ENCODE data around the gene ENAH. TPM values are rescaled to one million over a fixed set of nuclear protein-coding genes. Genes with fewer than 3 reads are reported as not detected.

Gene ENAH
- total and polyA plus RNA-seq, 9 of the 15 experiments (the other 6 are each of a cell fraction or from before 2014, with no cell fraction given): 0.03 to 1.2 (median 0.15) TPM

- TF ChIP-seq ZNF707 (CRISPR knock-in tag; conservative IDR thresholded peaks at IDR 0.05): no peak
- H3K27ac ChIP-seq (ENCODE audit: extremely low read depth, low read depth, low read length): no peak overlapping the region
- H3K79me2 ChIP-seq (ENCODE audit: control insufficient read depth, insufficient read depth, low read length): no peaks in the 10 kb centered on the region
- ChIA-PET CTCF (ENCODE audit: low intra/inter-chr PET ratio) (no interaction called here), POLR2A (interaction anchor here (0.6 kb wide), 1 partner anchor 104 kb away, joined by 4 read pairs; no protein-coding TSS in a partner anchor)
- no peak overlapping the region; a peak in 1 of 4 replicates for H3K9ac ChIP-seq (ENCODE audit: insufficient read depth in 1 of 2, low read depth in 2 of 2, low read length in 2 of 2)
- DNase-seq (ENCODE audit: extremely low read depth in 1 of 4, low spot score in 3 of 4): no peak
- H3K4me3 ChIP-seq: no peak overlapping the region
- no peaks in the 10 kb centered on the region for H3K9me1 ChIP-seq (ENCODE audit: control insufficient read depth, insufficient read depth, low read length)
- no peaks in the 10 kb centered on the region for H4K20me1 ChIP-seq (replicated peaks; ENCODE audit: control insufficient read depth, insufficient read depth, low read length)
- H3K4me1 ChIP-seq (replicated peaks in 1 of 2; ENCODE audit: control insufficient read depth in 2 of 2, insufficient read depth in 2 of 2, low read length in 2 of 2): peaks cover 16 to 17% of the 10 kb centered on the region in 2 experiments
- in situ Hi-C loops (cut with MboI) (no loop called here), intact Hi-C loops (cut with micrococcal nuclease) (loop anchor here (5.0 kb wide), 1 partner anchor 858 kb away; the partner anchor contains the start of gene LIN9)
- no peaks in the 10 kb centered on the region for H3K36me3 ChIP-seq (ENCODE audit: control insufficient read depth, insufficient read depth, low read length)
- no peaks in the 10 kb centered on the region for H3K9me3 ChIP-seq (replicated peaks; ENCODE audit: control insufficient read depth, insufficient read depth, low read depth, low read length)
- no peak for FAIRE-seq
- no peak overlapping the region for H3K4me2 ChIP-seq (ENCODE audit: insufficient read depth, low read length)
- no peak overlapping the region for H2AFZ ChIP-seq (ENCODE audit: low read depth, low read length)
- no peak for ATAC-seq
- no peaks in the 10 kb centered on the region for H3K27me3 ChIP-seq (ENCODE audit: control insufficient read depth in 2 of 2, insufficient read depth in 2 of 2, low read length in 2 of 2)
- 74% methylated on average over 9 of the region's 9 CpGs for WGBS (ENCODE audit: insufficient coverage, low coverage, missing lambda C conversion rate)
- BruUV-seq (replicated peaks): no TSS peak
Measured at GRCh38 chr1:225449261-225449660, 203.7 kb downstream of the ENAH start.

- Histone ChIP-seq H3K4me3 (no peak overlapping the region), H3K4me2 (ENCODE audit: insufficient read depth, low read length) (no peak overlapping the region), H3K27me3 (ENCODE audit: control insufficient read depth in 2 of 2, insufficient read depth in 2 of 2, low read length in 2 of 2) (no peaks in the 10 kb centered on the region), H3K27ac (ENCODE audit: extremely low read depth, low read depth, low read length) (no peak overlapping the region), H3K9me1 (ENCODE audit: control insufficient read depth, insufficient read depth, low read length) (no peaks in the 10 kb centered on the region), H3K9ac (ENCODE audit: insufficient read depth in 1 of 2, low read depth in 2 of 2, low read length in 2 of 2) (peak overlapping the region in 1 of 2 experiments; percentile 30; a peak in 1 of 4 replicates), H4K20me1 (replicated peaks; ENCODE audit: control insufficient read depth, insufficient read depth, low read length) (no peaks in the 10 kb centered on the region), H3K36me3 (ENCODE audit: control insufficient read depth, insufficient read depth, low read length) (no peaks in the 10 kb centered on the region), H3K4me1 (replicated peaks in 1 of 2; ENCODE audit: control insufficient read depth in 2 of 2, insufficient read depth in 2 of 2, low read length in 2 of 2) (peaks cover 21 to 23% of the 10 kb centered on the region in 2 experiments), H3K9me3 (replicated peaks; ENCODE audit: control insufficient read depth, insufficient read depth, low read depth, low read length) (no peaks in the 10 kb centered on the region), H2AFZ (ENCODE audit: low read depth, low read length) (0 out of 2 replicates have a peak overlapping the region, but pooled peaks have one; percentile 11), H3K79me2 (ENCODE audit: control insufficient read depth, insufficient read depth, low read length) (no peaks in the 10 kb centered on the region)
- CTCF ChIA-PET (ENCODE audit: low intra/inter-chr PET ratio): no interaction called here
- POLR2A ChIA-PET: interaction anchor here (0.6 to 1.2 kb wide), 3 partner anchors 21 to 105 kb away, joined by 3 to 4 read pairs (median 3); no protein-coding TSS in a partner anchor
- intact Hi-C loops (cut with micrococcal nuclease) (loop anchor here (5.0 kb wide), 1 partner anchor 859 kb away; the partner anchor contains the start of gene LIN9), in situ Hi-C loops (cut with MboI) (no loop called here)
- WGBS (ENCODE audit: insufficient coverage, low coverage, missing lambda C conversion rate): 53% methylated on average over 9 of the region's 9 CpGs
- FAIRE-seq (no peak), ATAC-seq (no peak), DNase-seq (ENCODE audit: extremely low read depth in 1 of 4, low spot score in 3 of 4) (no peak)
- no peak for TF ChIP-seq TAF15 (IDR thresholded peaks at IDR 0.05; ENCODE audit: low read depth, low read length)
- TF ChIP-seq TAF7 (tag; IDR thresholded peaks at IDR 0.05): no peak
- TF ChIP-seq TCFL5 (CRISPR knock-in tag; conservative IDR thresholded peaks at IDR 0.05): no peak
- no peak for TF ChIP-seq SLC30A9 (CRISPR knock-in tag; IDR thresholded peaks at IDR 0.05)
- TF ChIP-seq HEY1 (CRISPR knock-in tag; IDR thresholded peaks at IDR 0.05; ENCODE audit: borderline replicate concordance): no peak
- no peak for TF ChIP-seq SOX6 (IDR thresholded peaks at IDR 0.05)
- TF ChIP-seq CREB3 (tag; conservative IDR thresholded peaks at IDR 0.05; ENCODE audit: low read depth): no peak
- BruUV-seq (replicated peaks): no TSS peak
Measured at GRCh38 chr1:225448146-225448805, 204.6 kb downstream of the ENAH start.
